Bladder microvascular endothelial cell (primary cell): ENCODE data around the gene MRPL48. TPM values are rescaled to one million over a fixed set of nuclear protein-coding genes. Genes with fewer than 3 reads are reported as not detected.

Experiments
- total RNA-seq: library from RNA; depleted of rRNA; stranded (reverse); fragments of >200 nt; gene quantifications from 2 replicates; pipeline ENCODE4 v1.2.3, GENCODE V29; 2014

MRPL48 gene
- 28.2 and 30.2 TPM in 2 replicates for total RNA-seq

DNA sequence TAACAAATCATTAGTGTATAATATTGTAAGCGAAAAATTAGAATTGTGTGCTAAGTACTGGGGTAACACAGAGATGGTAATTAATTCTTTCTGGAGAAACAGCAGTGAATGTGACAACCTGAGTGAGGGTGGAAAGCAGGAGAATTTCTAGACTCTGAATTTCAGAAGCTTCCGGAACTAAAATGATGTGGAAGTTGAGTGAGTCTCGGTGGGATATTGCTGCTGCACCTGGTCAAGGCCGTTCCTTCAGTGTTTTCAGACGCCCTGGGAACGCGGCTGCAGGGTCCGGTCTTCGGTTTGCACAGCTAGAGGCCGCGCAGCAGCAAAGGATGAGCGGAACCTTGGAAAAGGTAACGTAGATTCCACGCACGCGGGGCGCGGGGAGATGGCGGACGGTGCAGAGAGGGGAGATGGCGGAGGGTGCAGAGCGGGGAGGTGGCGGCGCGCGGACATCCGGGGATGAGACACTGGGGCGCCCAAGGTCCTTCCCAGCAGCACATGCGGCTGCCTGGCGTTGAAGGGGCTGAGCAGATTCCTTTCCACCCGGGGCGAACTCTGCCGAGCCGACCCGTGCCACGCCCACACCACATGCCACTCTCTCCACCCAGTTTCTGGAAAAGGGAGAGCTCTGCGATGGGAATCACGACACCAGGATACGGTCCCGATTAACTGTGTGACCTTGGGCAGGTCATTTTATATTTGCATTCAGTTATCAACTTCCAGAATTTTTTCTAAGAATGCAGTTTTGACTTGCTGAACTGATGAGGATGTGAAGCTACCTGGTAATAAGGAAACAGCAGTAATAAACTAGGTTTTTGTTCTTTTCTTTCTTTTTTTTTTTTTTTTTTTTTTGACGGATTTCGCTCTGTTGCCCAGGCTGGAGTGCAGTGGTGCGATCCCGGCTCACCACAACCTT lies at the start of gene MRPL48:
MRPL48 (plus strand) TSS at position 232 of the 916 bp plus-strand sequence; CDS start at position 330, 98 bp downstream.

DNA sequence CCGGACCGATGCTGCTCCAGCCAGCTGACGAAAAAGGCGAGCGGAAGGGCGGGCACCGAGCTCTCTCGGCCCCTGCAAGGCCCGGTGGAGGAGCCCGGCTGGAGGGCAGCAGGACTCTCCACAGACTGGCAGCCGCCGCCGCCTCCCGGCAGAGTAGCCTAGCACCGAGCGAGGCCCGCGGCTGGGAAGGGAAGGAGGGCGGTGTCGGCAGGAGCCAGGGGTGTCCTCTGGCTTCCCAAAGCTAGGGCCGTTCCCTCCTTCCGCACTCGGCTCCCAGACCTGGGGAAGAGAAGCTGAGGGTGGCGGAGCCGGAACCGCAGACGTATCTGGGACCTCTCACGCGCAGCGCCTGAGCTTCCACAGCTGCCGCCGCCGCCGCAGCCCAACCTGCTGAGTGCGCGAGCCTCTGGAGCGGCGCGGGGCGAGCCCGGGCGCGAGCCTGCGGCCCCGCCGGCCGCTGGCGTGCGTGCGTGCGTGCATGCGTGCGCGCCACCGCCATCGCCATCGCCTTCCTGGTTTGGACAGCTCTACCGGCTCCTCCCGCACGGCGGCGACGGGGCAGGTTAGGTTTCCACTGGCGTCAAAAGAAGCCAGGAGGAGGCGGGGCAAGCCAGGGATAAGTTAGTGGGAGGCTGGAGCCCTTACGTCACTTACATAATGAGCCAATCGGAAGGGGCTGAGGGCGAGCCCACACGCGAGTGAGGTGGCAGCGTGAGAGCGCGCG lies 26.8 kb upstream of the MRPL48 start, which contains the start of gene RAB6A:
RAB6A (minus strand) TSS at position 396 of the 724 bp plus-strand sequence. CDS start 439 bp downstream, outside the sequence.

DNA sequence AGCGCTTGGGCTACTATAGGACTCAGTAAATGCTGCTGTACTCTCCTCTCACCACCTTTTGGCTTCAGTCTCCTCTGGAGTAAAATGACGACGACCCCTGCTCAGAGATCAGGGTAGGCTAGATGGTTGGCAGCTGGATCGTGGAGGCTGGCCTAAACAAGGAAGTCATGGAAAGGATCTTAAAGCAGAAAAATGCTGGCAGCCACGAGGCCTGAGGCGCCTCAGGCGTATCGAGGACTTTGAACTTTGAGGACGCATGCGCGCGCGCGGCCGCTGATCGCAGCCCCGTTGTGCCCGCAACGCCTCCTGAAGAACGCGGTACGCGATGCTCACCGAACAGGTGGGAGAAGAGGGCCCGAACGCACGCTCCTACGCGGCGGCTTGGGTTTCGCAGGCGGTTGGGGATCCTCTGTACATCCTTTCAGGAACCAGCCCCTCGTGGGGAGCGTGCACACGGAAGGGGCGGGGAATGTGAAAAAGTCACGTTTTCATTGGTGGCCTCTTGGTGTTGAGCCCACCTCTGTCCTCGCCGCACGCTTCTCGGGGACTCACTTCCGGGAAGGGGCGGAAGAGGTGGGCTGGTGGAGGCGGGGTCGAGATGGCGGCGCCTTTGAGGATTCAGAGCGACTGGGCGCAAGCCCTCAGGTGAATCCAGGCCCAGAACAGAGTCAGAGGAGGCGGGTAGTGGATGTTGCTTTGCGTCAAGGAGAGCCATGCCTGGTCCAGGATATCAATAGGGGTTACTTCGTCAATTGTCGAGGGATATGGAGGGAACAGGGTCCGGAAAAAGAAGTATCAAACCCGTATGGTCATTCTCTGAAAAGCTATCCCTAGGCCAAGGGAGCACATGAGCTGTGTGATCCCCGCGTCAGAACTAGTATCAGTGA lies 89.0 kb downstream of the MRPL48 start, which contains the start of the genes COA4 and PAAF1:
COA4 (minus strand) TSS at position 423 of the 887 bp plus-strand sequence. CDS start 3,468 bp downstream, outside the sequence.
PAAF1 (plus strand) TSS at position 576 of the 887 bp plus-strand sequence; CDS start at position 599, 23 bp downstream.

Other genes starting within 250 kb of the MRPL48 start
- 5.3 and 18.3 TPM in 2 replicates for gene FAM168A, start 189.8 kb upstream of the MRPL48 start, total RNA-seq
- gene PLEKHB1, start 141.3 kb upstream of the MRPL48 start, total RNA-seq, result 0.16 and 1.6 TPM in 2 replicates
- 83.1 and 151 TPM in 2 replicates for gene RAB6A, start 26.8 kb upstream of the MRPL48 start, total RNA-seq
- gene COA4, start 89.0 kb downstream of the MRPL48 start, total RNA-seq, result 46.3 and 53.7 TPM in 2 replicates
- 4.7 and 11.6 TPM in 2 replicates for gene PAAF1, start 89.1 kb downstream of the MRPL48 start, total RNA-seq
- gene DNAJB13, start 163.2 kb downstream of the MRPL48 start, total RNA-seq, result not detected in 2 replicates
- gene UCP2, start 195.0 kb downstream of the MRPL48 start, total RNA-seq, result 0.97 and 4.3 TPM in 2 replicates
- gene UCP3, start 221.2 kb downstream of the MRPL48 start, total RNA-seq, result 0.16 and 0.57 TPM in 2 replicates